ENCODE results near the gene C1orf198.

The C1orf198 gene

GRCh38 chr1:230900984-230901383, 32.7 kb upstream of the C1orf198 start:
- DNase-seq (ENCODE audit: low read depth in 2 of 2): no peak
- no peak for TF ChIP-seq CTCF (IDR thresholded peaks at IDR 0.05; ENCODE audit: low read depth, low read length)
- H3K4me3 ChIP-seq (replicated peaks in 1 of 2; ENCODE audit: low read depth in 2 of 2, low read length in 2 of 2): no peak overlapping the region

- DNase-seq (ENCODE audit: low read depth in 2 of 2): peak; percentile 91 to 97
- TF ChIP-seq CTCF (IDR thresholded peaks at IDR 0.05; ENCODE audit: low read depth, low read length): no peak
- H3K4me3 ChIP-seq (replicated peaks in 1 of 2; ENCODE audit: low read depth in 2 of 2, low read length in 2 of 2): no peak overlapping the region
Observed at GRCh38 chr1:230899841-230900251, 31.5 kb upstream of the C1orf198 start.

- DNase-seq (ENCODE audit: low read depth in 2 of 2): no peak
- TF ChIP-seq CTCF (IDR thresholded peaks at IDR 0.05; ENCODE audit: low read depth, low read length): no peak
- no peak overlapping the region for H3K4me3 ChIP-seq (replicated peaks in 1 of 2; ENCODE audit: low read depth in 2 of 2, low read length in 2 of 2)
Observed at GRCh38 chr1:230898748-230899147, 30.4 kb upstream of the C1orf198 start.

GRCh38 chr1:230898144-230898543, 29.8 kb upstream of the C1orf198 start:
- TF ChIP-seq CTCF (IDR thresholded peaks at IDR 0.05; ENCODE audit: low read depth, low read length): no peak
- no peak overlapping the region for H3K4me3 ChIP-seq (replicated peaks in 1 of 2; ENCODE audit: low read depth in 2 of 2, low read length in 2 of 2)
- no peak for DNase-seq (ENCODE audit: low read depth in 2 of 2)

- no peak for DNase-seq (ENCODE audit: low read depth in 2 of 2)
- TF ChIP-seq CTCF (IDR thresholded peaks at IDR 0.05; ENCODE audit: low read depth, low read length): no peak
- H3K4me3 ChIP-seq (replicated peaks in 1 of 2; ENCODE audit: low read depth in 2 of 2, low read length in 2 of 2): no peak overlapping the region
Observed at GRCh38 chr1:230896779-230897178, 28.5 kb upstream of the C1orf198 start.

GRCh38 chr1:230895452-230895851, 27.1 kb upstream of the C1orf198 start:
- DNase-seq (ENCODE audit: low read depth in 2 of 2): no peak
- TF ChIP-seq CTCF (IDR thresholded peaks at IDR 0.05; ENCODE audit: low read depth, low read length): no peak
- H3K4me3 ChIP-seq (replicated peaks in 1 of 2; ENCODE audit: low read depth in 2 of 2, low read length in 2 of 2): no peak overlapping the region

GRCh38 chr1:230894664-230895063, 26.3 kb upstream of the C1orf198 start:
- H3K4me3 ChIP-seq (replicated peaks in 1 of 2; ENCODE audit: low read depth in 2 of 2, low read length in 2 of 2): no peak overlapping the region
- no peak for TF ChIP-seq CTCF (IDR thresholded peaks at IDR 0.05; ENCODE audit: low read depth, low read length)
- DNase-seq (ENCODE audit: low read depth in 2 of 2): no peak
